ENCODE results near the gene CYP3A7.
A peak's percentile ranks its signal among the peaks of the same experiment; 100 is the strongest.
"Not testable (repeated sequence)": the region's sequence is repeated elsewhere in the genome, so short reads cannot be mapped to it uniquely, and the experiment has no call there.

Gene CYP3A7

DNA sequence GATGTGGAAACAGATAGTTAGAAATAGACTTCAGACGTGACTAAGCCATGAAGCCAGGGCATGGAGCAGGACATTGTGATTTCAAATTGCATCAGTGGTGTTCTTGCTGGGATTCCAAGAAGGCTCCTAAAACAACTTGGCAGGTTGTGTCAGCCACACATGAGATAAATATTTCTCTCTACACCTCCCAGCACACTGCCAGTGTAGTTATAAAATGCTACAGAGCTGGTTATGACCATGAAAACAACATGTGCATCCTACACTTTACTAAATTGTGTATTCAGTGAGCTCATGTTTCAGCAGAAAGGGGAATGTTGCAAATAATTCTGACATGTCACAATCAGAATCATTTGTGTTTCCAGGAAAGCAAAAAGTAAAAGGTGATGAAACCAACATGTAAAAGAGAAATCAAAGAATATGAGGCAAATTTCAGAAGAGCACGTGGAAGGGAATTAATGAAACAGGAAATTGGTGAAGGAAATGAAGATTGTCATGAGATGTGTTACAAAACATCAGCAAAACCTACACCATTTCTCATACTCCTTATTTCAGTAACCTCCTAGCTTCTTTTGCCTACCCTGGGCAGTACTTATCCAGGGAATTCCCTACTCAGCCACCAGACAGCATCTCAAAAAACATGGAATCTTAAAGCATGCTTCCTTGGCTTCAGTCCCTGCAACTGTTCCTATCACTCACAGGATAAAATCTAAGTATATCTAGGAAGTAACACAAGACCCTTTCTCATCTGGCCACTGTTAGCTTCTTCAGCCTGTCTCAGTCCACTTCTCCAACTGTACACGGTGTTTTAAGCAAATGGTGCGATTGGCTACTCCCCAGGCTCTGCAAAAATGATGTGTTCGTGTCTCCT, 5.8 kb upstream of the CYP3A7 start:
- DNase-seq = no peak

DNA sequence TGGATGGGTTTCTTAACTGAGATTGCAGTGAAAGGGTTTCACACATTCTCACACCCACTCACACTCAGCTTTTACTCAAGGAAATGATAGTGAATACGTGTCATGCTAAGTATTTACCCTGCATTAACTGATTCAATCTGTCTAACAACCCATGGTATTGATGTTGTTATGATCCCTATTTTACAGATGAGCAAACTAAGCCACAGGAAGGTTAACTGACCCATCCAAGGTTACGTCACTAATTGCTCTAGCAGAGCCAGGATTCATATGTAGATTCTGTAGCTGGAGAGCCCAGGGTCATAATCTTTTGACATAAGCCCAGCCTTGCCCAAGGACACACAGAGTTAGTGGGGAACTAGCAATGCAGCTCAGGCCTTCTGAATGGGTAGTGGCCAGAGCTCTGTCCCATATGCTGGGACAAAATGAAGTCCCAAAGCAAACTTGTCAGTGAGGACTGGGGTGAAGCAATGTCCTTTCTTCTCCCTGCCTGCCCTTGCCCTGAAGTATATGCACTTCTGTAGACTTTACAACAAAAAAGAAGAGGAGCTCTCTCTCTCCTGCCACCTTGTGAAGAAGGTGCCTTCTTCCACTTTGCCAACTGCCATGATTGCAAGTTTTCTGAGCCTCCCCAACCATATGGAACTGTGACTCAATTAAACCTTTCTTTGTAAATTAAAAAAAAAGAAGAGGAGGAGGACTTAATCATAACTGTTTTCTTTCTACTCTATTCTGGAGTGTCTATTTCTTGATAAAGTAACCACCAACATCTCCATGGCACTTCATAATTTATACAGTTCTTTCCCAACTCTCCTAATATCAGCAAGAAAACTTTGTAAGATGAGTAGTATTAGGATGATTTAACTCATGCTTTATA, 4.9 kb upstream of the CYP3A7 start:
- DNase-seq = no peak

DNA sequence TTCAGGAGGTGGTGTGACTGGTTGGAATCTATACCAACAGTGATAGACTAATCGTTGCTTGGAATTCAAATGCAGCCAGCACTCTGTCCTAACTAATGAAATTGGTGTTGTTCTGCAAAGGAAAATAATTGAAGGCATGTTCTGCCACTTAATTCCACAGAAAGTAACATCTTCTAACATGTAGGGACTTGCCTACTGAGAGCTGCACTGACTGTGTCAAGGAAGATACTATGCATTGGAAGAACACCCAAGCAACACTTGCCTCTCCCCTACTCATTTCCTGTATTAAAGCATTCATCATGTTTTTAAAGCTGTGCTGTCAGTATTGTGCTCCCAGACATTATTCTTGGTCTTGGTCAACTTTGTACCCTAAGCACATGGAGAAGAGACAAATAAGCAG, 2.7 kb upstream of the CYP3A7 start:
- no peak for DNase-seq

GRCh38 chr7:99736667-99737066, 1.7 kb upstream of the CYP3A7 start:
- not testable (repeated sequence) for DNase-seq

- peak; percentile 12 for DNase-seq
Measured at GRCh38 chr7:99733448-99733847, 1.5 kb downstream of the CYP3A7 start.

- no peak for DNase-seq
Measured at GRCh38 chr7:99733003-99733402, 2.0 kb downstream of the CYP3A7 start.

GRCh38 chr7:99731638-99732374, 3.2 kb downstream of the CYP3A7 start:
- DNase-seq = no peak

DNA sequence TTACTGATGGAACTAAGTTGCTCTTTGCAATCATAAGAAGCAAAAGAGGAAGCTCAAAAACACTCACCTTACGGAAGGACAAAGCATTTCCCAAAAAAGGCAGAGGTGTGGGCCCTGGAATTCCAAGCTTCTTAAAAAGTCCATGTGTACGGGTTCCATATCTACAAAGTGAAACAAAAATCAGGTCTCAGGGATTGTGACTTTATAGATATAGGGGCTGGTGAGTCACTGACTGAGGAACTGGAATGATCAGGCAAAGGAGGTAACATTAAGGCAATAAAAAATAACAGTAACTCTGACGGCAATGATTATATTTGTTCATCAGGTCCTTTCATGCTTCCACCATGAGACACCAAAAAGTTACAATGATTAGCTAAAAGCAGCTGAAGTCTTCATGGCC, 4.0 kb downstream of the CYP3A7 start:
- DNase-seq = no peak

DNA sequence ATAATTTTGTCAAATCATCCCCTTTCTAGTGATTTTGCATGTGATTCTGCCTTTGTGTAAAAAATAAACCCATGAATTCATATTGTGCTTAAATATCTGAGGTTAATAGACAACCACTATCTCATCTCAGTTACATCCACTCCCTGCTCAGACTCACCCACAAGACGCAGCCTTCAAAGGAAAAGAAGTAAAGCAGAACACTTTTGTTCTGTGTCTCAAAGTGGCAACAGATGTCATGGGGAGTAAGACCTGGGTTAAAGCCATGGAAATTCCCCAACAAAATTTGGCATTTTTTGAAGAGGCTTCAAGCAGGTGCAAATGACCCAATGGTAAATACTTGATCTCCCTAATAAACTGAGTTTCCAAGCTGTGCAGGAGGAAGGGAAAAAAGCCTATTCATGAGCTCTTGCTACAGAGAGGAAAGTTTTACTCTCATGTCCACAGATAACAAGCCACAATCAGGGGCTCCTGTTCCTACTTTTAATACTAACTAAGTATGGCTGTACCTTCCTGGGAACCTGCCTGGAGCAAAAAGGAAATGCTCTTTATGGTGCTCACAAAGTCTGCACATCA, 4.7 kb downstream of the CYP3A7 start:
- DNase-seq = no peak

- no peak for DNase-seq
Measured at GRCh38 chr7:99729486-99730237, 5.3 kb downstream of the CYP3A7 start.

- DNase-seq = no peak
Measured at GRCh38 chr7:99728615-99729014, 6.4 kb downstream of the CYP3A7 start.

DNA sequence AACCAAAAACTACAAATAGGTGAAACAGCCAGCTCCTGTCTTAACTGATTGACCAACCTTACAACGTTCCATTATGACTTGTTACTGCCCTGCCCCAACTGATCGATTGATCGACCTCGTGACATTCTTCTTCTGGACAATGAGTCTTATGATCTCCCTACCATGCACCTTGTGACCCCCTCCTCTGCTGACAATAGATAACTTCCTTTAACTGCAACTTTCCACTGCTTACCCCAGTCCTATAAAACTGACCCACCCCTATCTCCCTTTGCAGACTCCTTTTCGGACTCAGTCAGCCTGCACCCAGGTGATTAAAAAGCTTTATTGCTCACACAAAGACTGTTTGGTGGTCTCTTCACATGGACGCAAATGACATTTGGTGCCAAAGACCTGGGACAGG, 11.8 kb downstream of the CYP3A7 start:
- DNase-seq = not testable (repeated sequence)

DNA sequence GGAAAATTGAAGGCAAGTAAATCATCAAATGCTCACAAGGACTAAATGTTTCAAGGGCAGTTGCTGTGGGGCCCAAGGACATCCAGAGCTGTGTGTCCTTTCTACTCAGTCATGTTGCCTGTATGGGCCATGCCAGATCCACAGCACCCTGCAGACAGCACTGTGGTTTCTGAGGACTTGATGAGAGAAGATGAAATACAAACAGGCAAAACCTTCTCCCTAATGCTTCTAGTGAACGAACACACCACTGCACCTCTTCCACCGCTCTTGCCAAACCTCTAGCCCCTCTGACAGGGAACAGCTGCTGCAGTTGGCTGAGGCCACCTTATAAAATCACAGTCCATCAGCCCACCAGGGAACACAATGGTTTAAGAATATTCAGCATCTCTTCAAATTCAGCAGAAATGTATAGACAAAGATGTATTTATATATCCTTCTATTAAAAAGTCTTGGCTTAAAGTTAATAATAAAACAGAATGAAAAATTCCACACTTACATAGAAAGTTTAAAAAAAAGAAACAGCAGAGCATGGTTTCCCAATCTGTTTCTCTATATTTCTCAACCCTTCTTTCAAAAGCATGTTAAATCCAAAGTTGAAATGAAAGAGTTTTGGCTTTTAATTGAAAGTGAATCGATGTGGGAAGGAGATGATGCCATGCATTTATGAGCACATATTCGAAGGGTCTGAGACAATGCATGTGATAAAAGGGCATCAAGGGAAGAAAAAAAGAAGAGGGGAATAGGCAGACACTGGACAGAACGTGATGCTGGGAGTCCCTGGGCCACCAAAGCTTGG, 14.0 kb downstream of the CYP3A7 start:
- DNase-seq = no peak

- no peak for DNase-seq
Measured at GRCh38 chr7:99719996-99720769, 14.8 kb downstream of the CYP3A7 start.

GRCh38 chr7:99713995-99714570, 20.9 kb downstream of the CYP3A7 start:
- DNase-seq = no peak

GRCh38 chr7:99709838-99710578, 25.0 kb downstream of the CYP3A7 start:
- no peak for DNase-seq

- no peak for DNase-seq
Measured at GRCh38 chr7:99709260-99709659, 25.7 kb downstream of the CYP3A7 start.

DNA sequence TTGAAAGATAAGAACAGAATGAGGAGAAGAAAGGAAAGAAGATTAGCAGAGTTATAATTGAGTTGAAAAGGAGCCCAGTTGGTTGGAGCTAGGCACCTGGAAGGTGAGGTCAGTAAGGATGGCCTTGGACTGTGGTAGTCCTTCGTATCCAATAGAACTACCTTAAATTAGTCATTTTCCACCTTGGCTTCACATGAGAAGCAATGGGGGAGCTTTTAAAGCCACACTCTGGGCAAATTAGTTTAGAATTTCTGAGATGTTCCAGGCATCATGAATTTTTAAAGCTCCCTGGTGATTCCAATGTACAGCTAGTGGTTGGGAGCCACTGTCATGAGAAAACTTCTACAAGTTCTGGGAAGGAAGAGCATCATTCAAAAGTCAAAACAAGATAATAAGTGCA, 27.9 kb downstream of the CYP3A7 start:
- DNase-seq = peak; percentile 74

GRCh38 chr7:99699946-99700345, 35.0 kb downstream of the CYP3A7 start:
- DNase-seq = no peak
